Upper lobe of right lung (tissue), 1 donor: ENCODE data around the gene NOM1. TPM values are rescaled to one million over a fixed set of nuclear protein-coding genes. Genes with fewer than 3 reads are reported as not detected.

ENCODE experiments used
- ATAC-seq: fragments of 200-7000 bp; cut with Tn5 transposase; one replicate; pipeline ENCODE4 v1.9.1; 2020; ENCODE audit warnings: mild to moderate bottlenecking, moderate library complexity
- DNase-seq: peaks from one replicate; pipeline ENCODE4 v3.0.0-alpha.2; 2020
- H3K27ac ChIP-seq: fragments of 200-600 bp; one replicate; pipeline ENCODE4 v1.8.0; 2022
- H3K27me3 ChIP-seq: fragments of 200-600 bp; one replicate; pipeline ENCODE4 v1.8.0; 2022; ENCODE audit warnings: mild to moderate bottlenecking
- H3K36me3 ChIP-seq: fragments of 200-600 bp; one replicate; pipeline ENCODE4 v1.8.0; 2022
- H3K4me1 ChIP-seq: fragments of 200-600 bp; one replicate; pipeline ENCODE4 v1.8.0; 2022
- H3K4me3 ChIP-seq: fragments of 200-600 bp; one replicate; pipeline ENCODE4 v1.8.0; 2022; ENCODE audit warnings: mild to moderate bottlenecking
- H3K9me3 ChIP-seq: fragments of 200-600 bp; one replicate; pipeline ENCODE4 v1.8.0; 2022
- CTCF ChIP-seq: fragments of 200-600 bp; IDR thresholded peaks from one replicate; pipeline ENCODE4 v1.8.0; 2022; ENCODE audit warnings: antibody characterized with exemption
- intact Hi-C: fragments of 100-400 bp; cut with DNase I; formaldehyde crosslinking; loops from one replicate; pipeline ENCODE4 v1.11.0; 2022
- total RNA-seq: library from RNA; stranded (reverse); fragmentation: NEBNext Ultra II Directional; extraction: Animal tissue kit (Norgen Biotek cat#: 25700); gene quantifications from one replicate; pipeline ENCODE4 v1.2.1, GENCODE V29; 2021
- donor health status: DM: no; HTN: yes; CAD: no; lungs with severe emphysema.

The NOM1 gene
- total RNA-seq, 1 donor from 2014 or later, result 20.6 TPM

GRCh38 chr7:156962897-156963296 is 13.4 kb downstream of the NOM1 start:
- DNase-seq, result no peak
- Histone ChIP-seq H3K27ac (no peak overlapping the region), H3K4me3 (no peak overlapping the region), H3K9me3 (no peaks in the 10 kb centered on the region), H3K4me1 (no peaks in the 10 kb centered on the region), H3K27me3 (no peaks in the 10 kb centered on the region), H3K36me3 (peaks cover 97% of the 10 kb centered on the region)
- intact Hi-C loops, result no loop called here
- no peak for TF ChIP-seq CTCF
- ATAC-seq, result no peak

- Histone ChIP-seq H3K27me3 (no peaks in the 10 kb centered on the region), H3K4me3 (no peak overlapping the region), H3K27ac (no peak overlapping the region), H3K36me3 (peaks cover 96% of the 10 kb centered on the region), H3K4me1 (no peaks in the 10 kb centered on the region), H3K9me3 (no peaks in the 10 kb centered on the region)
- DNase-seq, result no peak
- TF ChIP-seq CTCF, result no peak
- intact Hi-C loops, result no loop called here
- no peak for ATAC-seq
Observed at GRCh38 chr7:156963472-156963871, 14.0 kb downstream of the NOM1 start.

GRCh38 chr7:156964971-156965370 is 15.5 kb downstream of the NOM1 start:
- no peaks in the 10 kb centered on the region for H3K4me1 ChIP-seq
- no peaks in the 10 kb centered on the region for H3K27me3 ChIP-seq
- no peak overlapping the region for H3K4me3 ChIP-seq
- DNase-seq (no peak), ATAC-seq (no peak)
- peaks cover 91% of the 10 kb centered on the region for H3K36me3 ChIP-seq
- no peak for TF ChIP-seq CTCF
- no peaks in the 10 kb centered on the region for H3K9me3 ChIP-seq
- no peak overlapping the region for H3K27ac ChIP-seq
- intact Hi-C loops, result no loop called here

GRCh38 chr7:156966387-156966786 is 16.9 kb downstream of the NOM1 start:
- H3K4me3 ChIP-seq, result no peak overlapping the region
- H3K4me1 ChIP-seq, result no peaks in the 10 kb centered on the region
- intact Hi-C loops, result no loop called here
- H3K27ac ChIP-seq, result no peak overlapping the region
- TF ChIP-seq CTCF, result no peak
- H3K27me3 ChIP-seq, result no peaks in the 10 kb centered on the region
- ATAC-seq (no peak), DNase-seq (no peak)
- peaks cover 86% of the 10 kb centered on the region for H3K36me3 ChIP-seq
- H3K9me3 ChIP-seq, result no peaks in the 10 kb centered on the region

- DNase-seq (no peak), ATAC-seq (no peak)
- H3K4me1 ChIP-seq, result no peaks in the 10 kb centered on the region
- H3K27ac ChIP-seq, result no peak overlapping the region
- TF ChIP-seq CTCF, result no peak
- no peaks in the 10 kb centered on the region for H3K27me3 ChIP-seq
- H3K36me3 ChIP-seq, result peaks cover 78% of the 10 kb centered on the region
- intact Hi-C loops, result no loop called here
- no peaks in the 10 kb centered on the region for H3K9me3 ChIP-seq
- no peak overlapping the region for H3K4me3 ChIP-seq
Observed at GRCh38 chr7:156968183-156968582, 18.7 kb downstream of the NOM1 start.

GRCh38 chr7:156969972-156970420 is 20.5 kb downstream of the NOM1 start:
- H3K27ac ChIP-seq, result no peak overlapping the region
- ATAC-seq (no peak), DNase-seq (no peak)
- H3K4me3 ChIP-seq, result no peak overlapping the region
- intact Hi-C loops, result no loop called here
- TF ChIP-seq CTCF, result peak; percentile 49
- H3K36me3 ChIP-seq, result peaks cover 59% of the 10 kb centered on the region
- H3K27me3 ChIP-seq, result no peaks in the 10 kb centered on the region
- no peaks in the 10 kb centered on the region for H3K9me3 ChIP-seq
- no peaks in the 10 kb centered on the region for H3K4me1 ChIP-seq
